HEK293T (cell line): ENCODE measurements around the gene YES1.
A peak's percentile ranks its signal among the peaks of the same experiment; 100 is the strongest.

ENCODE experiments used
- CTCF ChIA-PET: fragments of 350-600 bp; formaldehyde crosslinking; extraction: SDS; loops from one replicate; lab custom pipeline; 2021; ENCODE audit warnings: antibody characterized with exemption, inconsistent platforms; lab: Yijun Ruan, JAX
- POLR2A ChIA-PET: fragments of 350-600 bp; formaldehyde crosslinking; extraction: SDS; loops from one replicate; lab custom pipeline; 2020; ENCODE audit warnings: antibody characterized with exemption, inconsistent platforms; lab: Yijun Ruan, JAX
- DNase-seq: peaks from one replicate; pipeline ENCODE4 v3.0.0; 2012; ENCODE audit warnings: mixed read lengths; ENCODE audit errors: extremely low spot score
- ARNT ChIP-seq: fragments of 450-650 bp; IDR thresholded peaks from 2 replicates; pipeline ENCODE4 v1.6.1; 2017; ENCODE audit warnings: mild to moderate bottlenecking
- BHLHE40 ChIP-seq: fragments of 450-650 bp; IDR thresholded peaks from 2 replicates; pipeline ENCODE4 v1.6.1; 2016; ENCODE audit warnings: mild to moderate bottlenecking, moderate library complexity, borderline replicate concordance
- CTBP1 ChIP-seq: fragments of 450-650 bp; IDR thresholded peaks from 2 replicates; pipeline ENCODE4 v1.6.1; 2016; ENCODE audit warnings: borderline replicate concordance
- ELF4 ChIP-seq: fragments of 450-650 bp; IDR thresholded peaks from 2 replicates; pipeline ENCODE4 v1.6.1; 2017; ENCODE audit warnings: antibody characterized with exemption
- FOXA1 ChIP-seq: fragments of 450-650 bp; IDR thresholded peaks from 2 replicates; pipeline ENCODE4 v1.6.1; 2016; ENCODE audit warnings: mild to moderate bottlenecking
- FOXK2 ChIP-seq: fragments of 450-650 bp; IDR thresholded peaks from 2 replicates; pipeline ENCODE4 v1.6.1; 2016; ENCODE audit warnings: mild to moderate bottlenecking
- FOXM1 ChIP-seq: fragments of 450-650 bp; IDR thresholded peaks from 2 replicates; pipeline ENCODE4 v1.6.1; 2017; ENCODE audit warnings: mild to moderate bottlenecking, borderline replicate concordance
- HDGF ChIP-seq: fragments of 450-650 bp; IDR thresholded peaks from 2 replicates; pipeline ENCODE4 v1.6.1; 2017; ENCODE audit warnings: antibody characterized with exemption, borderline replicate concordance
- L3MBTL2 ChIP-seq: fragments of 450-650 bp; conservative IDR thresholded peaks from 2 replicates; pipeline ENCODE4 v1.6.1; 2016; ENCODE audit warnings: mild to moderate bottlenecking
- LEF1 ChIP-seq: fragments of 450-650 bp; IDR thresholded peaks from 2 replicates; pipeline ENCODE4 v1.6.1; 2017; ENCODE audit warnings: mild to moderate bottlenecking, borderline replicate concordance
- NFRKB ChIP-seq: fragments of 450-650 bp; IDR thresholded peaks from 2 replicates; pipeline ENCODE4 v1.6.1; 2016; ENCODE audit warnings: mild to moderate bottlenecking, moderate library complexity
- SP1 ChIP-seq: fragments of 450-650 bp; IDR thresholded peaks from 2 replicates; pipeline ENCODE4 v1.6.1; 2017
- SUZ12 ChIP-seq: fragments of 450-650 bp; IDR thresholded peaks from 2 replicates; pipeline ENCODE4 v1.6.1; 2016; ENCODE audit warnings: mild to moderate bottlenecking
- TARDBP ChIP-seq: fragments of 450-650 bp; IDR thresholded peaks from 2 replicates; pipeline ENCODE4 v1.6.1; 2016
- ZNF384 ChIP-seq: fragments of 450-650 bp; IDR thresholded peaks from 2 replicates; pipeline ENCODE4 v1.6.1; 2016
- TF ChIP-seq, protein P1 (sequence below): fragments of 450-650 bp; IDR thresholded peaks from 2 replicates; pipeline ENCODE4 v1.6.1; 2016

The YES1 gene

GRCh38 chr18:755506-755905 lies 56.5 kb downstream of the YES1 start:
- POLR2A ChIA-PET: no interaction called here
- no peak for DNase-seq
- TF ChIP-seq TARDBP: no peak
- CTCF ChIA-PET: no interaction called here

DNA sequence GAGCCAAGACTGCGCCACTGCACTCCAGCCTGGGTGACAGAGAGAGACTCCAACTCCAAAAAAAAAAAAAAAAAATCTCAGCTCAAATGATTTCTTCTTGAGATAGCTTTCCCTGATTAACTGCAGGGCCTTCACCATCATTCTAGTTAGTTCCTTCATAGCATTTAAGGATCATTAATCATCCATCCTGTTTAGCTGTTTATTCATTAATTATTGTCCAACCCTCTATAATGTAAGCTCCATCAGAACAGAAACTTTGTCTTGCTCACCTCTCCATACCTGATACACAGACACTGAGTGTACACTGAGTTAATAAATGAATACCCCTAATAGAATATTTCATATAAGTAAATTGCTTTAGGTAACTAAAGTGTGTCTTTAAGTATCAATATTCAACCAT lies 57.4 kb downstream of the YES1 start:
- POLR2A ChIA-PET: no interaction called here
- no peak for TF ChIP-seq ELF4
- TF ChIP-seq ZNF384: no peak
- no peak for TF ChIP-seq LEF1
- TF ChIP-seq TARDBP: no peak
- no peak for TF ChIP-seq SP1
- TF ChIP-seq HDGF: no peak
- TF ChIP-seq L3MBTL2: no peak
- no peak for TF ChIP-seq ARNT
- TF ChIP-seq BHLHE40: no peak
- TF ChIP-seq, protein P1, sequence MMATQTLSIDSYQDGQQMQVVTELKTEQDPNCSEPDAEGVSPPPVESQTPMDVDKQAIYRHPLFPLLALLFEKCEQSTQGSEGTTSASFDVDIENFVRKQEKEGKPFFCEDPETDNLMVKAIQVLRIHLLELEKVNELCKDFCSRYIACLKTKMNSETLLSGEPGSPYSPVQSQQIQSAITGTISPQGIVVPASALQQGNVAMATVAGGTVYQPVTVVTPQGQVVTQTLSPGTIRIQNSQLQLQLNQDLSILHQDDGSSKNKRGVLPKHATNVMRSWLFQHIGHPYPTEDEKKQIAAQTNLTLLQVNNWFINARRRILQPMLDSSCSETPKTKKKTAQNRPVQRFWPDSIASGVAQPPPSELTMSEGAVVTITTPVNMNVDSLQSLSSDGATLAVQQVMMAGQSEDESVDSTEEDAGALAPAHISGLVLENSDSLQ: no peak
- no peak for TF ChIP-seq FOXM1
- no peak for TF ChIP-seq SUZ12
- no peak for TF ChIP-seq FOXA1
- no peak for TF ChIP-seq NFRKB
- TF ChIP-seq FOXK2: no peak
- TF ChIP-seq CTBP1: no peak

GRCh38 chr18:750456-750855 lies 61.6 kb downstream of the YES1 start:
- ChIA-PET POLR2A (no interaction called here), CTCF (no interaction called here)
- no peak for TF ChIP-seq SP1
- TF ChIP-seq SUZ12: no peak
- TF ChIP-seq NFRKB: no peak
- no peak for TF ChIP-seq ELF4
- no peak for TF ChIP-seq FOXK2
- no peak for TF ChIP-seq FOXA1
- no peak for TF ChIP-seq ZNF384
- TF ChIP-seq LEF1: no peak
- no peak for TF ChIP-seq FOXM1
- TF ChIP-seq ARNT: no peak
- TF ChIP-seq BHLHE40: no peak
- TF ChIP-seq, protein P1: no peak
- TF ChIP-seq CTBP1: no peak
- no peak for TF ChIP-seq L3MBTL2
- TF ChIP-seq TARDBP: no peak
- DNase-seq: no peak

More for the DNA sequence above, 57.4 kb downstream of the YES1 start:
- DNase-seq: no peak
- CTCF ChIA-PET: no interaction called here

DNA sequence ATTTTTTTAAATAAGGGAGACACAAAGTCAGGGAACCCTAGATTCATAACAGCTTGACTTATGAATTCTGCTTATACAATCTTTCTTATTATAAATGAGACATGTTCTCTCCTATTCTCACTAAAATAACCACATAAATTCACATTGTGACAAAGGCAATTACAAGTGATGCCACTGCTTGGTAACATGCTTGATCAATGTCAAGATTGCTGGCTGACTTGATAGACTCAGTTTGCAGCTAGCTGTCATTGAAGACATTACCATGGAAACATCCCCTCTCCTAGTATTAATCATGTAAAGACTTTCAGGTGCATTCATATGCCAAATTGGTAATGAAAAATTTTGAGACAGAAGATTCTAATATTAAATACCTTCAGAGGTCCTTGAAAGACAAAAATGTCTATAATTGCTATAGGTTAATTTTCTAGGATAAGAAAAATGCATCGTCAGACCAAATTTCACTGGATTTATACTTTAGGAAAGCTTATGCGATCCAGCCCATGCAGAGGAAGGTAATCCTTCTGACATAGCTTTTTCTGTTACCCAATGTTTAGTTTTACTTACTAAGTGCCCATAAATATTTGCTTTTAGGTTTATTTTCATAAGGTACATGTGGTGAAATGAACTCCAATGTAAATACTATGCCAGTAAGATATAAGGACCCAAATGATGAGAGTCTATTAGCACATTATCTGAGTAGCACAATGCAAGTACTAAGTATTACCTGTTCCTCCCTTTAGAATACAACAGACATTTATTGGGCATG lies 67.0 kb downstream of the YES1 start:
- ChIA-PET POLR2A (no interaction called here), CTCF (no interaction called here)
- DNase-seq: no peak
- TF ChIP-seq L3MBTL2 (no peak), ARNT (no peak), HDGF (no peak), ELF4 (no peak), FOXM1 (no peak), BHLHE40 (no peak), LEF1 (no peak), SP1 (no peak)

GRCh38 chr18:741931-742512 lies 70.0 kb downstream of the YES1 start:
- no peak for TF ChIP-seq NFRKB
- no peak for TF ChIP-seq TARDBP
- TF ChIP-seq ELF4: no peak
- TF ChIP-seq L3MBTL2: no peak
- no peak for TF ChIP-seq SP1
- TF ChIP-seq FOXA1: no peak
- TF ChIP-seq ARNT: no peak
- TF ChIP-seq BHLHE40: no peak
- DNase-seq: peak; percentile 49
- ChIA-PET POLR2A (no interaction called here), CTCF (interaction anchor here (1.5 to 2.4 kb wide), 2 partner anchors 89 to 98 kb away, joined by 3 to 14 read pairs; no protein-coding TSS in a partner anchor)

DNA sequence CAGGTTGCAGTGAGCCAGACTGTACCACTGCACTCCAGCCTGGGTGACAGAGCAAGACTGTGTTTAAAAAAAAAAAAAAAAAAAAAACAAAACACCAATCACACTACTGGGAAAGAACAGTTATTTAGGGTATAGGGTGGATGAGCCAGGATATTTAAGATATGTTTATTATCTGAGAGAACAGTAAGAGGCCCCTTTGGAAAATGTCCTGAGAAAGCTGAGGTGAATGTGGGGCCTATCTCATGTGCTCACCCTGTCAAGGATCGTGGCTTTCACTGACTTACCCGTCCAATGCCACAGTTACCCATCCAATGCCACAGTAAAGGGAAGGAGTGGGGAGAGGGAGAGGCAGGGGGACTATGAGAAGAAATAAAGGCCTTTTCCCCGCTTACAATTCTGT lies 79.7 kb downstream of the YES1 start:
- no peak for TF ChIP-seq CTBP1
- ChIA-PET POLR2A (no interaction called here), CTCF (interaction anchor here (0.7 kb wide), 1 partner anchor 20 kb away, joined by 3 read pairs; the partner anchor contains the start of gene ENOSF1)
- no peak for DNase-seq

DNA sequence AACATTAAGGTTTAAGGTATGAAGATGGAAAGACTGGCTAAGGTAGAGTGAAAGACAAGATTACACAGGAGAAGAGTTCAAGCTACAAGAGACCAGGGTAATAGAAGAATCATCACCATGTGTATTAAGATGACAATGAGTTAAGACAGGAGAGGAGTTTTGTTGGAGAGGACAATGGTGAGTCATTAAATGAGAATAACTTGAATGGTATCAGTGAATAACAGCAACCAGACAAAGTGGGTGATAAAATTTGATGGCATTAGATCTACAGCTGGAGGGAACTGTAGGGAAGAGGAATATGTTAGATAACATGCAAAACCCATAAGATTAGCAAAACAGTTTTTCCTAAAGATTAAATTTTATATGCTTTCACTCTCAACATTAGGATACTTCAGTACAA lies 80.9 kb downstream of the YES1 start:
- TF ChIP-seq FOXA1: no peak
- no peak for TF ChIP-seq BHLHE40
- TF ChIP-seq NFRKB: no peak
- TF ChIP-seq SUZ12: no peak
- TF ChIP-seq, protein P1: no peak
- no peak for TF ChIP-seq CTBP1
- no peak for TF ChIP-seq ZNF384
- TF ChIP-seq L3MBTL2: no peak
- POLR2A ChIA-PET: no interaction called here
- CTCF ChIA-PET: no interaction called here
- no peak for DNase-seq
